Activated CD4-positive, alpha-beta T cell treated with anti-CD3 and anti-CD28 coated beads, Interleukin-2, amount 50 U/mL, for 1 hour (primary cell): ENCODE data around the gene TAAR9.
A peak's percentile ranks its signal among the peaks of the same experiment; 100 is the strongest.

Experiments used
- DNase-seq: peaks from one replicate; pipeline ENCODE4 v3.0.0-alpha.2; 2020

The TAAR9 gene, protein sequence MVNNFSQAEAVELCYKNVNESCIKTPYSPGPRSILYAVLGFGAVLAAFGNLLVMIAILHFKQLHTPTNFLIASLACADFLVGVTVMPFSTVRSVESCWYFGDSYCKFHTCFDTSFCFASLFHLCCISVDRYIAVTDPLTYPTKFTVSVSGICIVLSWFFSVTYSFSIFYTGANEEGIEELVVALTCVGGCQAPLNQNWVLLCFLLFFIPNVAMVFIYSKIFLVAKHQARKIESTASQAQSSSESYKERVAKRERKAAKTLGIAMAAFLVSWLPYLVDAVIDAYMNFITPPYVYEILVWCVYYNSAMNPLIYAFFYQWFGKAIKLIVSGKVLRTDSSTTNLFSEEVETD

DNA sequence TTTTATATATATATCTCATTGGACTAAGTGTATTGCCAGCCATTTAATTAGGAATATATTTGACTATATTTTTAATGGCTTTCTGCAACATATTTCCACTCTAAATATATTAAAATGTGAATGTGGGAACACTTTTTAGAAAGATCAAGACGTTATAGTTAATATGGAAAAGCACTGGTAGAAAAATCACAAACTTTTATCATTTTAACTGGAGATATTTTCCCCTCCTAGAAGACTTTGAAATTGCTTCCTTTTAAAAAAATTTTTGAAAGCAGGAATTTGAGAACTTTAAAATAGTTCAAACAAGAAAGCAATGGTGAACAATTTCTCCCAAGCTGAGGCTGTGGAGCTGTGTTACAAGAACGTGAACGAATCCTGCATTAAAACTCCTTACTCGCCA lies at the start of gene TAAR9:
TSS of gene TAAR9 (plus strand) at position 301 of the 400 bp plus-strand sequence. CDS start at position 314, 13 bp downstream.
- DNase-seq = no peak

DNA sequence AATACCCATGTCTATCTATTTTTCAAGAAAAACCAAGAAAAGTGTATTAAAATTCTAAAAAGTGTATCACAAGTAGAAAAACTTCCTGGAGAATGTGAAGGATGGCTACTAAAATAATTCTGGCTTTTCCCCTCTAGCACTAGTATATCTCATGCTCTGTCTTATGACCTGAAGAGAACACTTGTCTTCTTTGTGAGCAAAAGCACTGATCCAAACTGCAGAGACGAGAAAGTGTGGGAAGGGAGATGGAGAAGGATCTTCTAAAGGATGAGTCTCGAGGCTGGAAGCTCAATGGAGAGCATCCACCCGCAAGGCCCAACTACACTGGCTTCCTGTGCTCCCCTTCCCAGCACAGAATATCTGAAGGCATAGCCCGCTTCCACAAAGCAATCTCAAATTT lies 48.7 kb upstream of the TAAR9 start:
- no peak for DNase-seq

DNA sequence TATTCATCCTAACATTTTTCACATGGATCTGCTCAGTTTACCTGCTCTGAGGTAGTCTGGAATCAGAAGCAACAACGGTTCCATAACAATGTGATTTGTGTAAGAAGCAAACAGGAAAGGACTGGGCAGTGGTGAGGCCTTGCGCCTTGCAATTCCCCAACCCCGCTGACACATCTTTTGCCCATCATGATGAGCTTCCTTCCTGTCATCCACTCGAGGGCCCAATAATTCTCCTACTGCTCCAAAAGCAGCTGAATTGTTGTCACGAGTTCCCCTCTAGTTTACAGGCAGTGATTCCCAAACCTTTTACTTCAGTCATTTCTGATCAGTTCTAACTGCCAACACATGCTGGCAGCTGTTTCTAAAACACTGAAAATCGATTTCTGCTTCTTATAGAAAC lies 48.1 kb upstream of the TAAR9 start:
- DNase-seq = no peak

DNA sequence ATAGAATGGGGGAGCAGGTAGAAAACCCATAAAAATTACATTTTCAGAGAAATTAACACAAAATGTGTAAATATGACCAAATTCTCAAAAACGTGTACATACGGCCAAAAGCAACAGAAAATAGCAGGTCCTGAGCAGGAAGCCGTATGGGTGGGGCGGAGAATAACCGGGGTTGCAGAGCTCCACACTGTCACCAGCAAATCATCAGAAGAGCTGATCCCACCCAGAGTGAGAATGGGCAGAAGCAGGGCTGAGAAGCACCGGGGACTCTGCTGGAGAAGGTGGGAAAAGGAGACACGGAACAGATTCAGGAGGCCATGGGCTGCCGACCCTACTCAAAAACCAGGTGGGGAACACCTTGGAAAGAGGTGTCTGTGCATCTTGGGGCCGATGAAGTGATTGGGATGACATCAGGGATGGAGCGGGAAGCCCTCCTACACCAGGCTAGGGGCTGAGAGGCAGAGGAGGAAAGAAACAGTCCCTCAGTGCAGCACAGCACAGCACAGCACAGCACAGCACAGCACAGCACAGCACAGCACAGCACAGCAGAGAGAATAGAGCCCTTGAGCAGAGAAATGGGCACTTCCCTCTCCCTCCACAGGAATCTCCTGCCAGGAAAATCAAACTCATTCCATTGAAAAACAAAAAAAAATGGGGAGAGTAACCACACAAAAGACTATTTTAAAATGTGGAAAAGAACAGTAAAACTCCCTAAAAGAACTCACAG lies 47.4 kb upstream of the TAAR9 start:
- DNase-seq = no peak

DNA sequence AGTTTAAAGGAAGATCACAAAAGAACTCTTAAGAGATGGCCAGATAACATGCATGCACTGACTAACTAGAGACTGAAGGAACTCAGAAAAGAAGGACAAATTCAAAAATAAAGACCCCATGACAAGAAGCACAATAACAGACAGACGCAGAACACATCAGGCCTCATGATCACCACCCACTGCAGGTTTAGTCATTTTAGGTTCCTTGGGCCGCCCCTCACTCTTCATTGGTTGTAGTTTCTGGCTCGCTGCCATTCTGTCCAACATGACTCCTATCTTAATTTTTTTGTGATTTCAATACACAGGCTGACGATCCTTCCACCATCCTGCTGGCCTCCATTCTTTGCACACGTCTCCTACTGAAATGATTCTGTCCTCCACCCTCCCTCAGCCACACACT lies 46.8 kb upstream of the TAAR9 start:
- no peak for DNase-seq

DNA sequence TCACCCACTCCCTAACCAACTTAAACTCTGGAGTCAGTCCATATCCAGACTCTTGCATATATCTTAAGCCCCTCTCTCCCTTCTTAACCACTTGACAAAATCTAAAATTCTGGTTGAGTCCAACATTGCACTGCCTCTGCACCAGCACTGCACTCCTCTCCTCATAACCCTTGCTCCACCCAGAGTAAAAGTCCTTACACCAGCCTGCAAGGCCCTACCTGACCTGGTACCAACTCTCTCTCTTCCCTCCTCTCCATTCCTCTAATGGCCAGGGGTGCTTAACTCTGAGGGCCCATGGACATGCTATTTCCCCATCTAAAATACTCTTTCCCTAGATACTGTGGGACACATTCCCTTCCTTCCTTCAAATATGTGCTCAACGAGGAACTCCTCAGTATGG lies 46.2 kb upstream of the TAAR9 start:
- no peak for DNase-seq

DNA sequence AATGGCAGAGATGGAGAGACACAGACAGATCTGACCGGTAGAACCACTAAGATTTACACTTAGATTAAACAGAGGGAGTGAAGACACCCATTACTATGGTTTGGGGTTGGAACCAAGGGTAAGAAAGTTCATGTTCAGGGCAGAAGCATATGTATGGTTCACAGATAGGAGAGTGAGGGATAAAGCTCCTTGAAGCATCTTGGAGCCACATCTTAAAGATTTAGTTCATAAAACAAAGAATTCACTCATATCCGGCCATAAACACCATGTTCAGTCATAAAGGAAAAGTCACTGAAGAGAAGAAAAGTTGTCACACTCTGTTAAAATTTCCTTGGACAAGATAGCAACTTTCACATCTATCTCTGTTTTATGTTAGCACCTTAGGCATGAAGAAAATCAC lies 43.1 kb upstream of the TAAR9 start:
- no peak for DNase-seq

DNA sequence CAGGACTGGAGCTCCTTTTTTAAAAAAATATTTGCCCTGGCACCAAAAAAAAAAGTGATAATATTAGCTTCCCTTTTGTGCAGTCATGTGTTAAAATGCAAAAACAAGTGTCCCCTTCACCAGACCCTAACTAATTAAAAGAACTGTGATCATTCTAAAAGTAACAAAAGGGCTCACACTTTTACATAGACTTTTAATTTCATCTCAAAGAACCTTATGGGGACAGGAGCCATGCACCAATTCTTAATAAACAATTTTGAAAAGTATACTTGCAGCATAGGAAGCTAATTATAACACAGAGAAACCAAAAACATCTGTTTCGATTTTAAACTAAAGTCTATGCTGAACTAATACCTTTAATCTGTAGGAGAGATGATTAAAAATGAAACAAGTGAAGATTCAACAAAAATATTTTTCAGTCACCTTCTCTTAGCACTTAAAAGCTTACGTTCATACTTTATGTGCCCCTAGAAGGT lies 42.4 kb upstream of the TAAR9 start:
- DNase-seq = no peak

DNA sequence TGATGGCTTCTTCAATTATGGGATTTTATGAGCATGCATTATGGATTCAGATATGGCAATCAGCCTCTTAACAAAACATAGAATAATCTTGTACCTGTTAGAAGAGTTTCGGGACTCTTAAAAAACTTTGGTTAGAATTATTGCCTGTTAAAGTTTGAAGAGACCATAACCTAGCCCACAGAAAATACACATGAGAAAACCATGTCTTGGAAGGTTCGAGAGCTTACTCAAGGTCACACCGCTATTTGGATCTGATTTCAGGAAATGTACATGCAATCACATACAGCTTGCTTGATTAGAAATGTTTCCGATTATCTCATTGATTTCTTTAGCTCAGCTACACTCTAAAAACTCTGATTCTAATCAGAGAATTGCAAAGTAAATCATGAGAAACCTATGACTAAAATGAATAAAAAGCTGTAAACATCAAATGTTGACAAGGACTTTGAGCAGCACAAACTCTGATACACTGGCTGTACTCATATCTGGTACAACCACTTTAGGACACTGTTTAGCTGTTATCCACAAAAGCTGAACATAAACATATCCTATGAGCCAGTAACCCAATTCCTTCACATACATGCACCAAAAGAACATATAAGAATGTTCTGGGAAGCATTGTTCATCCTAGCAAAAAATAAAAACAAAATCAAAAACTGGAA lies 41.4 kb upstream of the TAAR9 start:
- no peak for DNase-seq

DNA sequence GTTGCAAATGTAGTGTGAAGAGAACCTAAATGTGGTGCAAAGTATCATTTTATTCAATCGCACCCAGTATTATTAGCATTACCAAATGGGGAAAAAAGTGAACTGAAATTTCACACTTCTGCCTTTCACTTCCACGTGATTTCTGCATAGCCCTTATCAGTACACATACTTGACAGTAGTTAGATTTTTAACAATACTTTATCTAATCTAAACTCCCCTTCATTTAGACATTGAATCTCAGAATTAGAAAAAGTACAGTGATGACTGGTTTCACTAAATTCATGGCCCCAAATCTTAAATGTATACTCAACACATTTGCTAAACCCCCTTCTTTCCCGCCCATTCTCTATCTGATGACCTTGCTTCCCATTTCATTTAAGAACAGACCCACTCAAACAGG lies 39.4 kb upstream of the TAAR9 start:
- DNase-seq = no peak

DNA sequence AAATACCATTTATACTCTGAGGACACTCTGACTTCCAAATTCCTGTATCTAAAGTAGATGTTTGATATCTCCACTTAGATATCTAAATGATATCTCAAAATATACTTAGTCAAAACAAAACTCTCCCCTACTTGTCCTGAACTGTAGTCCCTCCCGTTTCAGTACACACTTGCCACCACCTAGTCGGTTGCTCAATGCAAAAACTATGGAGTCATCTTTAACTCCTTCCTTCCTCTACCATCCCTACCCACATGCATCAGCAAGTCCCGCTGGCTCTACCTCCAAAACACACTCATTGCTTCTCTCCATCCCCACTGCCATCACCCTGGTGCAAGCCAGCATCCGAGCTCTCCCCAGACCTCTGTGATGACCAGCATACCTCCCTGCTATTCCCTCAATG lies 38.3 kb upstream of the TAAR9 start:
- no peak for DNase-seq

DNA sequence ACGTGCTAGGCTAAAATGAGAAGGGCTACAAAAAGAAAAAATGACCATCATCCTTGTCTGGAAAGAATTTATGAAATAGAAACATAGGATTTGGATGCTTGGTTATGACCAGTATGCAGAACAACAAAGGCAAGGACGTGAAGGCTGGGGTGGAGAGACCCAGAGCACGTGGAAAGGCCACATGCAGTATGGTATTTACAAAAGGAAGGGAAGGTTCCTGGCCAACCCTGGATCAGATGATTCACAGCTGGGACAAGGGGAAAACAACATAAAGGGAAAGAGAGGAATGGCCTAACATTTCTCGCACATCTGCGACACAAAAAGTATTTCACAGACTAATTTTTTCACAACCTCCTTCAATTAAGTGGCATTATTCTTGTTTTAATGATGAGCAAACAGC lies 33.3 kb upstream of the TAAR9 start:
- DNase-seq = no peak

DNA sequence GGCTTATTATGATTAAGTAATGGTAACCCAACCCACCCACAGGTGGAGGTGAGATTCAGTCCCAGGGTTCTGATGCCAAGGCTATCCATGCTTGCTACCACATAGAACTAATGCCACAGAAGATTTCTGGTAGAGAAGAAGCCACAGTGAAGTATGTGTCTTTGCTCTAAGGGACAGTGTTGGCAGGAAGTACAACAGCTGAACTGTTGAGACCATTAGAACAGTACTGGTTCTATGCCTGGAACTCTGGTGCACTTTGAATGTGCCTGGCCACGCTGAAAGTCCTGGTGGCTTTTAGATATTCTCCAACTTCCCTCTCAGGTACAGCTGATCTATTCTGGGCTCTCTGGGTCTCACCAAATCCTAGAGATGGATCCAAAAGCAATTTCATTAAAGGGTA lies 32.9 kb upstream of the TAAR9 start:
- DNase-seq = no peak

DNA sequence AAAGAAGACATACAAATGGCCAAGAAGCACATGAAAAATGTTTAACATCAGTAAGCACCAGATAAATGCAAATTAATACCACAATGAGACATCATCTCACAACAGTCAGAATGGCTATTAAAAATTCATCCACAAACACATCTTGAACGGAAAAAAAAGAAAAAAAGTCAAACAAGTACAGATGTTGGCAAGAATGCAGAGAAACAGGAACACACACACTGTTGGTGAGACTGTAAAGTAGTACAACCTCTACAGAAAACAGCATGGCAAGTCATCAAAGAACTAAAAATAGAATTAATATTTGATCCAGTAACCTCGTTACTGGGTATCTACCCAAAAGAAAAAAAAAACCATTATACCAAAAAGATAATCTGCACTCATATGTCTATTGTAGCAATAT lies 31.6 kb upstream of the TAAR9 start:
- no peak for DNase-seq

DNA sequence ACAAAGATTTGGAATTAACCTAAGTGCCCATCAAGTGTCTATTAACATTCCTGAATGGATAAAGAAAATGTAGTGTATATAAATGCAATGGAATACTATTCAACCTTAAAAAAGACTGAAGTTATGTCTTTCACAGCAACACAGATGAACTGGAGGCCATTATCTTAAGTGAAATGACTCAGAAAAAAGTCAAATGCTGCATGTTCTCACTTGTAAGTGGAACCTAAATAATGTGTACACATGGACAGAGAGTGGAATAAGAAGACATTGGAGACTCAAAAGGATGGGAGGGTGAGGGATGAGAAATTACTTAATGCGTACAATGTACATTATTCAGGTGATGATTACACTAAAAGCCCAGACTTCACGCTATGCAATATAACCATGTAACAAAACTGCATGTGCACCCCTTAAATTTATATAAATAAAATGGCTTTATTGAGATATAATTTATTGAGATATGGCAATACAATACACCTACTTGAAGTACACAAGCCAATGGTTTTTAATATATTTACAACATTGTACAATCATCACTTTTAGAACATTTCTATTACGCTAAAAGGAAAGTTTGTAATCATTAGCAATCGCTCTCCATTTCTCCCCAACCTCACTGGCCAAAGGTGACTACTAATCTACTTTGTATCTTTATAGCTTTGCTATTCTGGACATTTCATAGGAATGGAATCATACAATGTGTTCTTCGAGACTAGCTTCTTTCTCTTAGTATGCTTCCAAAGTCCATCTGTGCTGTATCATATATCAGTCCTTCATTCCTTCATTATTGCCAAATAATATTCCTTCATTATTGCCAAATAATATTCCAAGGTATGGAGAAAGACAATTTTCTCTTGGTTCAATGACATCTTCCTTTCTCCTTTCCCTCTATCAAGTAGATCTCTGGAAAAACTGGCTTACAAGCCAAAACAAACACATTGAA lies 30.9 kb upstream of the TAAR9 start:
- DNase-seq = no peak

DNA sequence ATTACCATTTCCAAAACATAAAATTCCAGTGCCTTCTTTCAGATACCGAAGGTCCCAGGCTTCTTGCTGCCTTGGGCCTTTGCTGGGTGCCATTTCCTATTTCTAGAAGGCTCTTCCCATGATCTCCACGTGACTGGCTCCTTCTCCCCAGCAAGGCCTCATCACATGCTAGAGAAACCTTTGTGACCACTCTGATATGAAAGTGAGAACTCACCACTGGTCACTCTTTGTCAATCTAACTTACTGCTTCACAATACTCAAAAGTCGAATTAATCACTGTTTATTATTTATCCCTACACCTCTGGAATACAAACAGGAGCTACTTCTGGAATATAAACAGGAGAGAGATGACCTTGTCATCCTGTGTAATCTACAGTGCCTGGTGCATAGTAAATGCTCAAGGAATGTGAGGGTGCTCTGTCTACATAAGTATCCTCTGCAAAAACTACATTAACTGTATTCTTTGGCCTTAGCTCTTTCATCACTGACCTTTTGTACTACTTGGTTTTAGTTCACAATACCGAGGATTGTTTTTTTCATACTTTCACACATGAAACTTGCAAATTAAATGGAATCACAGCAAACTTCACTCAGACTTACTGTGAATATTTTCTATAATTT lies 26.8 kb upstream of the TAAR9 start:
- DNase-seq = no peak

DNA sequence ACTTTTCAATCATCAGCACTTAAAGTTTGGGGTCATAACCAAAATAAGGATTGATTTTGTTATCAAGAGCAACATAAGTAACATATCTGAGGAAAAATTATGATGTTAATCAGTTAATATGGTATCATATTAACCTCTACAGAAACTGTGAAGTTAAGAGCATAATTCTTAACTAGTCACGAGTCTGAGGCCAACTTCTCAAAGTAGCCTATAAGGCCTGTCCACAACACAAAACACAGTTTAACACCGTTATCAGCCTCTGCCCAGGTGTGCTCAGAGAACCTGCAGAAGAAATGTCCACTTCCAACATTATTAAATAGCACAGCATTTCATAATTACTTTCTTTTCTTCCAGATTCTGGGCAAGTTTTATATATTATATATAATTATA lies 26.3 kb upstream of the TAAR9 start:
- no peak for DNase-seq

DNA sequence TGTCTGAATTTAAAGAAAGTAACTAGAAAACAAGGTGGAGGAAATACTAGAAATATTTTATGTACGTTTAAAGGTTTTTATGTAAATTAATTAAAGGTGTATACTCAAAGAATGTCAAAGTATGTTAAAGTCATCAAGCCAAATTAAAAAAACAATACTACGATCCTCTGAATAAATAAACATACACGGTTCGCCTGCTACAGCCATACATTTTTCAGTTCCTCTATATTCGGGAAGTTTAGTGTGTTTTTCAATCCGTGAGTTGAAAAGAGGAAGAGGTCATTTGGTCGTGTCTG lies 25.8 kb upstream of the TAAR9 start:
- DNase-seq = no peak

DNA sequence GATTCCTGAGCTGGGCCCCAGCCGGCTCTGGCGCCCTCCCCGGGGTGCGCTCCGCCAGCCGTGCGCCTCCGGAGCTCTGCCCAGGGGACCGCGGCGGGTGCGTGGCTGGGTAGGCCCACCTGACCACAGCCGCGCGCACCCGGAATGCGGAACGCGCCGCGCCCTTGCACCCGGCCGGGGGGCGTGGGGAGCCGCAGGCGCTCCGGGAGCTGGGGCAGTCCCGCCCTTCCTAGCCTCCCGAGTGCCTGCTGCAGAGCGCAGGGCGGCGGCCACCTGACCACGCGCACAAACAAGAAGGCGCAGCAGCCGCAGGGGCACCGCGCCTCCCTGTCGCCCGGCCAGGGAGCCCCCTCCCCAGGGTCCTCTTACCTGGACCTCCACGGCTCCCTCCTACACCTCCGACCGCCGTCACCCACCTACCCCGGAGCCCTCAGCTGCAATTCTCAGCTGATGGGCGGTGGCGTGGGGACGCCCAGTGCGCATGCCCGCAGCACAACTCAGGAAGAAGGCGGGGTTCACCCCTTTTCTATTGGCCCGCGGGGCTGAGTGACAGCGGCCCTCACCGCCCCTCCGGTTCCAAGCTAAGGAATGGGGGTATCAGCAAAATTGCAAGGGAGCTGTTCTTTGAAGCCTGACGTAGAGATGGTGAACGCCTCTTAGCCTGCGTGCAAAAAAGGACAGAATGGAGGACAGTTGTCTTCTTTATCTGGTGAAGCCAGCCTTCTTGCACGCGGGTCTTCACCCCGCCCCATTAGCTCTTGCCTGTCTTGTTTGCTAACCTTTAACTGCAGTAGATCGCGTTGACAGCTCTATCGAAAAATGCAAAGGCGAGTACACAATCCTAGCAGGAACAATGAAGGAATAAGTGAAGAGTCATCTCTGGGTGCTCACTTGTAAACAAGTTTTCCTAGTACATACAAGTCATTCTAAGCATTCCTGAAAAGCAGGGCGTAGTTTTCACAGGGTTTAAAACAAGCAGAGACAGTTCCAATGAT lies 25.1 kb upstream of the TAAR9 start, which contains the start of gene STX7:
TSS of gene STX7 (minus strand) at position 479 of the 995 bp plus-strand sequence. CDS start 9,586 bp downstream, outside the sequence.
- peak; percentile 78 for DNase-seq

DNA sequence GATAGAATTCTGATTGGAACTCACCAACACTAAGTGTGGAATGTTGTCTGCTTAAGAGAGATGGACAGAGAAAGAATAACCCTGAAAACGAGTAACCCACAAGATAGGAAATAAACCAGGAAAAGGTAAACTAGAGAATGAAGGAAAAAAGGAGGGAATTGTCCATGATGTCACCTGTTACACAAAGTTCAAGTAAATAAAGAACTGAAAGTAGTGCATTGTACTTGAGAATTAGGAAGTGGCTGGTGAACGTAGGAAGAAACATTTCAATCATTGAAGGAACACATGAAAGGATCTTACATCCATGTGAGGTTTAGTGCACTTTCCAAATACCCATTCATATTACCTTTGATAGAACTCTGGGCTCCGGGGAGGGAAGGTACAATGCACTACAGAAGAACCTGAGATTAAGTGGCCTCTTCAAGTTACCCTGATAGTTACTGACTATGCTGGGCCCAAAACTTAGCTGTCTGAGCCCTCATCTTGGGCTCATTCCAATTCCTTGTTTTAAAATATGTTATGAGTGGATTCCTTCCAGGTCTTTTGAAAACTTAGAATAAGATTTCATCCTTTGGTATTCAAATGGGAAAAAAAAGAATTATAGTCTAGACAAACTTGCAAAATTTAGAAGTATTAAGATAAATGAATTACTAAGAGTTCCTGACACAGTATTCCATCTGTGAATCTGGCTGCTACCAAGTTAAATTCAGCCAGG lies 24.1 kb upstream of the TAAR9 start:
- DNase-seq = no peak
